GM12878 (cell line): Measurements from ENCODE around the gene PPP1R1A. TPM values are rescaled to one million over a fixed set of nuclear protein-coding genes. Genes with fewer than 3 reads are reported as not detected.

Experiments
- ATAC-seq: fragments of 200-7000 bp; cut with Tn5 transposase; 3 replicates; pipeline ENCODE4 v1.9.1; 2020; ENCODE audit warnings: mild to moderate bottlenecking, moderate library complexity
- BruUV-seq: library from RNA; stranded (reverse); fragments of 400-500 nt; replicated peaks from 2 replicates; lab custom pipeline; 2021; lab: Mats Ljungman, UMichigan
- CTCF ChIA-PET: fragments of 300-600 bp; sonication (Branson Sonifier 250); formaldehyde crosslinking; extraction: SDS; loops from one replicate; lab custom pipeline; 2021; ENCODE audit warnings: inconsistent platforms; lab: Yijun Ruan, JAX
- POLR2A ChIA-PET: fragments of 350-600 bp; formaldehyde crosslinking; extraction: SDS; loops from one replicate; lab custom pipeline; 2021; ENCODE audit warnings: inconsistent platforms; lab: Charles Lee
- RAD21 ChIA-PET: fragments of 300-600 bp; sonication (Branson Sonifier 250); formaldehyde crosslinking; loops from one replicate; lab custom pipeline; 2023; ENCODE audit warnings: antibody characterized with exemption; ENCODE audit not compliant: unreplicated experiment; lab: Charles Lee
- SMC1A ChIA-PET: fragments of 300-600 bp; sonication (Branson Sonifier 250); formaldehyde crosslinking; loops from one replicate; lab custom pipeline; 2023; ENCODE audit not compliant: unreplicated experiment, uncharacterized antibody; lab: Charles Lee
- DNase-seq: peaks from one replicate; pipeline ENCODE4 v3.0.0-alpha.2; 2011; ENCODE audit warnings: low read depth, low spot score
- FAIRE-seq: peaks from 3 replicates; lab custom pipeline; 2011; peaks lifted over from hg19 to GRCh38; lab: Jason Lieb, UNC
- H2AFZ ChIP-seq: 2 replicates; pipeline ENCODE4 v1.6.0; 2011; ENCODE audit warnings: low read depth, low read length, control low read depth; ENCODE audit not compliant: control insufficient read depth
- H3K27ac ChIP-seq: 2 replicates; pipeline ENCODE4 v1.5.1; 2011; ENCODE audit warnings: control low read depth; ENCODE audit not compliant: control insufficient read depth, insufficient read depth
- H3K27me3 ChIP-seq, 2 experiments: replicated peaks in 1 of 2; 2 replicates each; pipeline versions ENCODE4 v1.6.0 to v1.6.1; 2011; ENCODE audit warnings: low read length in 1 of 2; ENCODE audit not compliant: control insufficient read depth in 2 of 2, insufficient read depth in 2 of 2
- H3K36me3 ChIP-seq, 2 experiments: 2 replicates each; pipeline ENCODE4 v1.5.1; 2011; ENCODE audit warnings: low read length in 1 of 2; ENCODE audit not compliant: control insufficient read depth in 2 of 2, insufficient read depth in 2 of 2
- H3K4me1 ChIP-seq: 2 replicates; pipeline ENCODE4 v1.6.1; 2011; ENCODE audit warnings: mild to moderate bottlenecking, low read length, moderate library complexity, mixed read lengths; ENCODE audit not compliant: control insufficient read depth, insufficient read depth
- H3K4me2 ChIP-seq: 2 replicates; pipeline ENCODE4 v1.6.0; 2011; ENCODE audit warnings: control low read depth; ENCODE audit not compliant: control insufficient read depth, insufficient read depth
- H3K4me3 ChIP-seq: fragments of 200-600 bp; sonication (generic); 2 replicates; pipeline ENCODE4 v1.5.1; 2016
- H3K79me2 ChIP-seq: 2 replicates; pipeline ENCODE4 v1.6.0; 2011; ENCODE audit warnings: low read length; ENCODE audit not compliant: control insufficient read depth, insufficient read depth
- H3K9ac ChIP-seq: 2 replicates; pipeline ENCODE4 v1.8.0; 2011; ENCODE audit warnings: low read length, control low read depth, mixed read lengths; ENCODE audit not compliant: control insufficient read depth, insufficient read depth
- H3K9me3 ChIP-seq: replicated peaks from 3 replicates; pipeline ENCODE4 v1.5.1; 2011; ENCODE audit warnings: mild to moderate bottlenecking, low read length; ENCODE audit not compliant: control insufficient read depth, insufficient read depth
- H4K20me1 ChIP-seq: 2 replicates; pipeline ENCODE4 v1.6.0; 2011; ENCODE audit not compliant: control insufficient read depth, insufficient read depth
- CEBPB ChIP-seq, 2 experiments: fragments of 150-350 bp in 1 of 2; IDR thresholded peaks; 2 replicates each; pipeline ENCODE4 v1.6.1; 2012 to 2014; ENCODE audit warnings: low read depth in 2 of 2, low read length in 2 of 2, borderline replicate concordance in 1 of 2, inconsistent platforms in 1 of 2
- CHD2 ChIP-seq: IDR thresholded peaks from 2 replicates; pipeline ENCODE4 v1.6.1; 2011; ENCODE audit warnings: low read depth, low read length, improper control_type of control experiment, borderline replicate concordance
- DPF2 ChIP-seq: fragments of 450-650 bp; IDR thresholded peaks from 2 replicates; pipeline ENCODE4 v1.6.1; 2017; ENCODE audit warnings: mild to moderate bottlenecking
- HDGF ChIP-seq: fragments of 450-650 bp; IDR thresholded peaks from 2 replicates; pipeline ENCODE4 v1.6.1; 2016; ENCODE audit warnings: antibody characterized with exemption
- PAX5 ChIP-seq: IDR thresholded peaks from 2 replicates; pipeline ENCODE4 v1.6.1; 2011; ENCODE audit warnings: low read depth, low read length, borderline replicate concordance
- RB1 ChIP-seq: fragments of 450-650 bp; formaldehyde crosslinking; IDR thresholded peaks from 2 replicates; pipeline ENCODE4 v1.6.1; 2017; ENCODE audit warnings: mild to moderate bottlenecking, borderline replicate concordance
- SREBF2 ChIP-seq: IDR thresholded peaks from 2 replicates; pipeline ENCODE4 v1.6.1; 2012; ENCODE audit warnings: mild to moderate bottlenecking, low read length
- SUZ12 ChIP-seq: fragments of 200-600 bp; sonication (generic); IDR thresholded peaks from one replicate; pipeline ENCODE4 v1.6.1; 2018; ENCODE audit warnings: antibody characterized with exemption, mild to moderate bottlenecking; ENCODE audit not compliant: unreplicated experiment
- TAF1 ChIP-seq: IDR thresholded peaks from 2 replicates; pipeline ENCODE4 v1.6.1; 2011; ENCODE audit warnings: mild to moderate bottlenecking, low read depth, low read length, borderline replicate concordance
- ZNF274 ChIP-seq: IDR thresholded peaks from one replicate; pipeline ENCODE4 v1.8.0; 2011; ENCODE audit not compliant: insufficient read length, insufficient read depth
- ZSCAN29 ChIP-seq: fragments of 450-650 bp; IDR thresholded peaks from 2 replicates; pipeline ENCODE4 v1.6.1; 2017; ENCODE audit warnings: mild to moderate bottlenecking, moderate library complexity
- WGBS: methylation state at CpG from one replicate; pipeline ENCODE4 v1.1.6; 2016; ENCODE audit warnings: low lambda C conversion rate; ENCODE audit not compliant: insufficient replicate concordance, insufficient coverage; ENCODE audit errors: missing lambda C conversion rate; 5-methylcytosine and 5-hydroxymethylcytosine counted together
- in situ Hi-C: fragments of 300-500 bp; cut with MboI; formaldehyde crosslinking; loops from 9 replicates; pipeline ENCODE4 v1.14.3; 2018; ENCODE audit warnings: mixed read lengths
- intact Hi-C: fragments of 100-400 bp; cut with micrococcal nuclease; formaldehyde crosslinking; loops from one replicate; pipeline ENCODE4 v1.14.2; 2022; ENCODE audit not compliant: unreplicated experiment
- polyA plus RNA-seq, 11 experiments: library from polyadenylated mRNA; depleted of rRNA in 4 of 11; unstranded in 6 of 11; stranded (reverse) in 5 of 11; fragments of >200 nt; fragmentation: Nextera tagmentation in 4 of 11; fragmentation: Illumina TruSeq in 1 of 11; extraction: Ambion mirVana in 4 of 11; extraction: Trizol in 1 of 11; gene quantifications; 1 replicate in 1 of 11; 2 replicates in 10 of 11; pipeline versions ENCODE4 v1.2.1 to v1.2.3, GENCODE V29; 2011 to 2016; ENCODE audit warnings: inconsistent platforms in 2 of 11, missing spikeins in 2 of 11, low read depth in 1 of 11
- total RNA-seq, 4 experiments: library from RNA; depleted of rRNA in 3 of 4; stranded (reverse); fragments of >200 nt in 3 of 4; fragmentation: Illumina TruSeq in 1 of 4; extraction: Trizol in 1 of 4; gene quantifications; 2 replicates each; pipeline versions ENCODE4 v1.2.1 to v1.2.3, GENCODE V29; 2013 to 2021
- TF ChIP-seq, protein P1 (sequence below): fragments of 150-350 bp; IDR thresholded peaks from 2 replicates; pipeline ENCODE4 v1.6.1; 2014; ENCODE audit warnings: mild to moderate bottlenecking, low read depth, low read length
- TF ChIP-seq, protein P2 (sequence below): fragments of 450-650 bp; IDR thresholded peaks from 2 replicates; pipeline ENCODE4 v1.6.1; 2017; ENCODE audit warnings: borderline replicate concordance
- TF ChIP-seq, protein P3 (sequence below): fragments of 450-650 bp; IDR thresholded peaks from 2 replicates; pipeline ENCODE4 v1.6.1; 2014; ENCODE audit warnings: mild to moderate bottlenecking

PPP1R1A gene
- total and polyA plus RNA-seq, 10 of the 15 experiments (the other 5 are each of a cell fraction or from before 2014, with no cell fraction given): 0.03 to 0.08 (median 0.07) TPM; not detected in 7

DNA sequence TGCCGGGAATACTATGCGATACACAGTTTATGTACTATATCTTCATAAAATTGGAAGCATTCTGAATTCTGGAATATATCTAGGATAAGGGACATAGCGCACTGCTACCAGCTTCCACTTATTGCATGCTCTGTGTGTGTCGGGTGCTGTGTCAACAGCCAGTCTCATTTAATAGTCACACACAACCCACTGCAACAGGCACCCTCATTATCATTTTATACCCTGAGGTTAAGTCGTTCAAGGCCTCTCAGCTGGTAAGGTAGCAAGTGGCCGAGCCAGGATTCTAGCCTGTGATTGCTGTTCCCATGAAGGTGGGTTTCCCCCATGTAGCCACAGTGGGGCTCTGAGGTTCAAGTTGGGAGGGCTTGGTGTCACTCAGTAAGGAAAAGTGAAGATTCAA is 7.0 kb downstream of the PPP1R1A start:
- ChIA-PET SMC1A (no interaction called here), POLR2A (no interaction called here), RAD21 (no interaction called here), CTCF (interaction anchor here (0.7 to 2.8 kb wide), 4 partner anchors 12 to 157 kb away, joined by 3 to 23 read pairs (median 10); no protein-coding TSS in a partner anchor)
- intact Hi-C loops (no loop called here), in situ Hi-C loops (no loop called here)
- TF ChIP-seq RB1 (no peak), HDGF (no peak), PAX5 (no peak), TAF1 (no peak), SREBF2 (no peak), ZNF274 (no peak), DPF2 (no peak), SUZ12 (no peak), ZSCAN29 (no peak), CHD2 (no peak), CEBPB (IDR thresholded peaks at IDR 0.05; ENCODE audit: borderline replicate concordance in 1 of 2, low read depth in 2 of 2, low read length in 2 of 2) (no peak)
- TF ChIP-seq, protein P1, sequence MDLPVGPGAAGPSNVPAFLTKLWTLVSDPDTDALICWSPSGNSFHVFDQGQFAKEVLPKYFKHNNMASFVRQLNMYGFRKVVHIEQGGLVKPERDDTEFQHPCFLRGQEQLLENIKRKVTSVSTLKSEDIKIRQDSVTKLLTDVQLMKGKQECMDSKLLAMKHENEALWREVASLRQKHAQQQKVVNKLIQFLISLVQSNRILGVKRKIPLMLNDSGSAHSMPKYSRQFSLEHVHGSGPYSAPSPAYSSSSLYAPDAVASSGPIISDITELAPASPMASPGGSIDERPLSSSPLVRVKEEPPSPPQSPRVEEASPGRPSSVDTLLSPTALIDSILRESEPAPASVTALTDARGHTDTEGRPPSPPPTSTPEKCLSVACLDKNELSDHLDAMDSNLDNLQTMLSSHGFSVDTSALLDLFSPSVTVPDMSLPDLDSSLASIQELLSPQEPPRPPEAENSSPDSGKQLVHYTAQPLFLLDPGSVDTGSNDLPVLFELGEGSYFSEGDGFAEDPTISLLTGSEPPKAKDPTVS: no peak
- TF ChIP-seq, protein P2, sequence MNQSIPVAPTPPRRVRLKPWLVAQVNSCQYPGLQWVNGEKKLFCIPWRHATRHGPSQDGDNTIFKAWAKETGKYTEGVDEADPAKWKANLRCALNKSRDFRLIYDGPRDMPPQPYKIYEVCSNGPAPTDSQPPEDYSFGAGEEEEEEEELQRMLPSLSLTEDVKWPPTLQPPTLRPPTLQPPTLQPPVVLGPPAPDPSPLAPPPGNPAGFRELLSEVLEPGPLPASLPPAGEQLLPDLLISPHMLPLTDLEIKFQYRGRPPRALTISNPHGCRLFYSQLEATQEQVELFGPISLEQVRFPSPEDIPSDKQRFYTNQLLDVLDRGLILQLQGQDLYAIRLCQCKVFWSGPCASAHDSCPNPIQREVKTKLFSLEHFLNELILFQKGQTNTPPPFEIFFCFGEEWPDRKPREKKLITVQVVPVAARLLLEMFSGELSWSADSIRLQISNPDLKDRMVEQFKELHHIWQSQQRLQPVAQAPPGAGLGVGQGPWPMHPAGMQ: no peak
- TF ChIP-seq, protein P3, sequence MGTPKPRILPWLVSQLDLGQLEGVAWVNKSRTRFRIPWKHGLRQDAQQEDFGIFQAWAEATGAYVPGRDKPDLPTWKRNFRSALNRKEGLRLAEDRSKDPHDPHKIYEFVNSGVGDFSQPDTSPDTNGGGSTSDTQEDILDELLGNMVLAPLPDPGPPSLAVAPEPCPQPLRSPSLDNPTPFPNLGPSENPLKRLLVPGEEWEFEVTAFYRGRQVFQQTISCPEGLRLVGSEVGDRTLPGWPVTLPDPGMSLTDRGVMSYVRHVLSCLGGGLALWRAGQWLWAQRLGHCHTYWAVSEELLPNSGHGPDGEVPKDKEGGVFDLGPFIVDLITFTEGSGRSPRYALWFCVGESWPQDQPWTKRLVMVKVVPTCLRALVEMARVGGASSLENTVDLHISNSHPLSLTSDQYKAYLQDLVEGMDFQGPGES: no peak
- Histone ChIP-seq H3K4me2 (no peak overlapping the region), H4K20me1 (no peaks in the 10 kb centered on the region), H2AFZ (no peak overlapping the region), H3K36me3 (peaks cover 0 to 1% of the 10 kb centered on the region in 2 experiments; a peak in 2 of 4 replicates), H3K27me3 (peaks cover 0 to 2% of the 10 kb centered on the region in 2 experiments; a peak in 2 of 4 replicates), H3K4me3 (no peak overlapping the region), H3K9me3 (no peaks in the 10 kb centered on the region), H3K79me2 (no peaks in the 10 kb centered on the region), H3K9ac (no peak overlapping the region), H3K27ac (no peak overlapping the region), H3K4me1 (no peaks in the 10 kb centered on the region)
- DNase-seq (no peak), FAIRE-seq (no peak), ATAC-seq (no peak)
- WGBS: 67% methylated on average over 6 of the region's 6 CpGs
- no TSS peak for BruUV-seq
